HG03575 (cell line): ENCODE measurements around the gene LCP1.

Source experiments
- ATAC-seq: cut with Tn5 transposase; IDR thresholded peaks from one replicate; pipeline ENCODE4 v1.9.1; 2021; ENCODE audit not compliant: unreplicated experiment, insufficient number of reproducible peaks, low FRiP score; ENCODE audit errors: extremely low read depth

The LCP1 gene

DNA sequence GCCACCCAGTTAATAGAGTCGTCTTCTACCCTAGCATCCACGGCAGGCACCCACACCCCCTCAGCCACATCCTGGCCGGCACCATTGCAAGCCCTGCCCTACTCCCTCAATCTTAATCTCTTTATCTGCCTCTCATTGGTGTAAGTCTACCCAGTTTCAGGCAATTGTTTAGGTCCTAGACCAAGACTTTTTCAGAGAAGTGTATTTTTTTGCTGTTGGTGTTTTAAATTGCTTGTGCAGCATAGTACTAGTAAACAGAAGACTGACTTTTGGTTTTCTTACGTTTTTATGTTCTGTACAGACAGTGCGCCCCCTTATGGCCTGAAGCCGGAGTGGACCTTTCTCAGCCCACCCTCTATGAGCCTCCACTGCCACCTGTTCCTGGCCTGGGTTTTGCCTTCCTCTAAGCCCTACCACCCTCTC lies 2.3 kb upstream of the LCP1 start:
- peak; percentile 28 for ATAC-seq

DNA sequence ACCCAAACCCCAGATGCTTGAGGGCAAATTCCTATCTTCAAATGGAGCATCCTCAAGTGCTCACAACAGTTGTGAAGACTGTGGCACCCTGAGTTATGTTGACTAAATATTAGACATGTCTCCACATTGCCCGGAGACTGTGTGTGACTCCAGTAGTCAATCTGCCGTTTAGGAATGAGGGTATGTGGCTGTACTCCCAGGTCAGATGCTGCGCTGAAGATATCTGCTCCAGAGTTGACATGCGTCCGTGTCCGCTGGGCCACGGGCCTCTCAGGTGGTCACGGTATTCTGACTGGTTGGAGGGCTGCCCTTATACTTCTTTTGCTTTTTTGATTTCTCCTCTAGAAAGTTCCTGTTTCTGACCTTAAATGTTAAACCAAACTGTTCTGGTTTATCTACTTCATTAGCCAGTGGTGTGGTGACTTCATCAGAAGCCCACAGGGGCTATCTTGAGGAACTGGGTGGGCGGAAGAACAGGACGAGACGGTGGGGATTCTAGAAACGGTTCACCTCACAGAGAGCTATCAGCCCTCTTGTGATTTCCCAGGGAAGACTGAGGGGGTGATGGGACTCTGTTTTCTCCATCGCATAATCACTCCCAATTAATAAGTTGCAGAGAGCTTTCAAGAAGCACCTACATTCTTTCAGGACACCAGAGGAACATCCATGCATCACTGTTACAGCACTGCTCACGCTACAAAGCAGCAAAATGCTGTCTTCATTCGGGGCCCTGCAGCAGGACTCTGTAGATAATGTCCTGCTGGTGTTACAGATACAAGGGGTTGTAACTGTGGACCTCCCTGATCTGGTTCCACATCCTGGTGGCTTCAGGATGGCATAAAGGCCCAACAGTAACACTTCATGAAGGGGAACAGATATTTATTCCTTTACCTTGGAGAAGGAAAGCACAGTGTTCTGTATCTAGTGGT lies 1.3 kb upstream of the LCP1 start:
- ATAC-seq, result no peak

DNA sequence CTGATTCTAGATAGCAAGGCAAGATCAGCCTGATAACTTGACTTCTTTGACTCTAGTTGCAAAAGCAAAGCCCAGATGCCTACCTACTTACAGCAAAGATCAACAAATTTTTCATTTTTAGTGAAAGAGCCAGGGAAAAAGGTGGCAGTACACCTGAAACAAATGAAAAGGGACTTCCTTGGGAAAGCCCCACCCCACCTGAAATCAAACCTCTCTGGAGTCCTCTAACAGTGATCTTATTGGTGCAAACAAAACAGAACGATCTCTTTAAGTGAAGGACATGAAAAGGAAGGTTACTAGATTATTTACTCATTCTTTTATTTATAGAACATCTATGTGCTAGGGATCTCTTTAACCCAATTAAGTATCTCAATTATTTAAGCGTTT lies 507 bp upstream of the LCP1 start:
- no peak for ATAC-seq

DNA sequence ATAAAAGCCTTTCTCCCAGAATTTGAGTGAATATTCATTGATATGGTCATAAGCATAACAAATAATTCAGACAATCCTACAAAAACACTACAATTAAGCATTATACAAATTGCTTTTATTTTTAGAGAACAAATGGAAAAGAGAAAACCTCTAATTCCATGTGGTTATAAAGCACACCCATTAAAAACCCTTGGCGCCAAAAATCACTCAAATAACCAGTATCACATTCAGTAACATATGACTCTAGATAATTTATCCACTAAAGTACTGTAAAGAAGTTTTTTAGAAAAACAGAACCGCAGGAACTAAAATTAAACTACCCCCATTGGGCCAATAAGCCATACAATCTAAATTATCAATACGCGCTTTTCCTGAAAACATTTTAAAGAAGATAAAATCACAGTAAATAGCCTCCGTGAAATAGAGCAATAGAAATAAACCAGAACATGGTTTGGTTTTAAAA lies 569 bp downstream of the LCP1 start:
- no peak for ATAC-seq

DNA sequence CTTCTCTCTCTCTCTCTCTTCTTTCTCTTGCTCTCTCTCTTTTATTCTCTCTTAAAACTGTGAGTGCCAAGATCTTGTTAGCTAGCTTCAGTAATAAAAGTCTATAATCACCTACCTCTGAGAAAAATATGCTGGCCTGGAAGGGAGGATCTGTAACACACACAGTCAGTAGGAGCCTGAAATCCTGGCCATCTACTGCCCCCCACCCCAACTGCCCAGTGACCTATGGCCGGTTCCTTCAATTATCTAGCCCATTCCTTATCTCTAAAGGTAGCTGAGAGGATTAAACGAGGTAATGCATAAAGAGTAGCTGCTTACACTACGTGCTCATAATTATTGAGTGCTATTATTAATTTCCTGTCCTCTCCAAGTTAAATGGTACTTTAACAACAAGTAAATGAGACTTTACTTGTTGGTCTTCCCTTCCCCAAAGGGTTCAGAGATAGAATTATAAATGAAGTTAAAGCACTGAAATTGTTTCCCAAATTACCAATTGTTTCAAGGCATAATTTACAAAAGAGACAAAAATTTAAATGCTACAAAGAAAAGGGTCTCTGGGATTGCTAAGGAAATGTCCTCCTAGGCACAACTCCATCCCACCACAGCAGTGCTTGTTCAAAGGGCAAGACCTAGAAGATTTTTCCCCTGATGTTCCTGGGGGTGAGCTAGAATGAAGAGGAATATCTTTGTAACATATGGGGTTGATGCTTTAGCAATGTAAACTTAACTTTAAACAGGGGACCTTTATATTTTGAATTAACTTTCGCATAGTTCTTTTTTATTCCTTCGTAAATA lies 1.8 kb downstream of the LCP1 start:
- no peak for ATAC-seq

DNA sequence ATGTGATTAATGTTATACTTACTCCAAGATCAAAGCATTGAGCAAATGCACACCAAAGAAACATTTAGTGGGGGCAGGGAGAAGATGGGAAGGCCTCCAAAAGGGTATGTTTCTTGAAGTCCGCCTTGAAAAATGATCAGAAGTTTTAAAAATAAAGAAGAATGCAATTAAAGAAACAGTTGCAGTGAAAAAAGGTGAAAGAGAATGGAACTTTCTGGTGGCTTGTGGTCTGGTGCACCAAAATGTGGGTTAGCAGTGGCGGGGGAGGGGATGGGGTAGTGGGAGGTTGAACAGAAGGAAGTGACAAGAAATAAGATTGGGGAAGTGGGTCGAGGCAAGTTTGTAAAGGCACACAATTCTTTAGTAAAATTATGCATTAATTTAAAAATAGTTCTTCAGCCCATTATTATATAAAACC lies 2.5 kb downstream of the LCP1 start:
- no peak for ATAC-seq

DNA sequence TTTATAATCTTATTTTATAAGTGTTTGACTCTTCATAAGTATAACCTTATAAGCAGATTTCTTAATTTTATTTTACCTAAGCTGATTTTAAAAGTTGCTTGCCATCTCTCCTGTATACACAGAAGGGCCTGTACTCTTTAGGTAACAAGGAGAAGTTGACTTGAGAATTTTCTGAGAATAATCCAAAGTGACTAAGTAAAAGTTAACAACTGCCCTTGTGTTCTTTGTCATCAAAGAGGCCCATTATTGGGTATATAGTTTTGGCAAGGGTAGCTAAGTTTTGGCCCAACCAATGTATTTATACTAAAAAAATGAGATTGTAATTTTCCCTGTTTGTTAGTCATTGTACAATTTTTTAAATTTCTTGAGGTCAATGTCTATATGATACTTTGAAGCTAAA lies 3.2 kb downstream of the LCP1 start:
- no peak for ATAC-seq

DNA sequence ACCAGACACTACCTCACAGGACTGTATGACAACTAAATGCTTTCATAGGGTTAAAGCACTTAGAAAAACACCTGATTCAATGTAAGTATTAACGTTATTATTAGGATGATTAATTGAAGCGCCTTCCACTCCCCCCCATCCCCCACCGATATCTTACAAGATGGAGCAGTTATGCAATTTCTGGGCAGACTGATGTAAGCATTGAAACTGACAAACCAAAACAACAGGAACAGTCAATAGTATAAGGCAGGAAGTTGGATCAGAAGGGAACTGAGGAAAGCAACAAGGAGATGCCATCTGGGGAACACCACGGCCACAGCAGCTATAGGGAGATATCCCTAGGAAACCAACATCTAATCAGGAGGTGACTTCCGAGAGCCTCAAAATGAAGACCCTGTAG lies 3.8 kb downstream of the LCP1 start:
- ATAC-seq, result no peak

DNA sequence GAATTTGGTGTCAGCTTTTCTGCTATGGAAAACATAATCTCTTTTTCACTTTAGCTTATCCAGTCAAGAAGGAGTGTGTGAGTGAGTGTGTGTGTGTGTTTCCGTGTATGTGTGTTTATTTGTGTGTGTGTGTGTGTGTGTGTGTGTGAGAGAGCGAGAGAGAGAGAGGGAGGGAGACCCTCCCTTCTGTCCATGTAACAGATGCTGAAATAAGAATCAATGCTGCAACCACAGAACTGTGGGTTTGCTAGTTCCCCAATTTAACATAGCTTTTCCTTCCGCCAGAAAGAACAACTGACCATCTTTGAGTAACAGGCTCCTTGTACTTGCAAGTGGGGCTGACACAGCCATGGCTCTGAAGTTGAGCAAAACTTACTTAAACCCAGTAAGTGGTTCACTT lies 5.2 kb downstream of the LCP1 start:
- peak; percentile 36 for ATAC-seq

DNA sequence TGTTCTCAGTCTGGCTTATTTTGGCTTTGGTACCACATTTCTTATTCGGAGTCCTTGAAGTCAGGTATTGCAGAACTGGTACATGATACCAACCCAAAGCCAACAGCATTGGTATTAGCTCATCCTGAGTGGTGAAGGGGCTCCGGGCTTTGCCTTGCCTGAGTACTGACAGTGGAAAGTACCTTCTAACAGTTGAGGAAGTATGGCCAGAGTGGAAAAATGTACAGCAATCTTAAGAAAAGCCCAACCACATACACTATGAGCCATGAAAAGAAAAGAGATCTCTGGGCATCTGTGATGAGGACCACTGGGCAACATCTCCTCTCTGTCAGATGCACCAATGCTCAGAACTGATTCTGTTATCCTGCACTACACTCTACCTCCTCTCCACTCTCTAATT lies 8.3 kb downstream of the LCP1 start:
- ATAC-seq, result no peak

DNA sequence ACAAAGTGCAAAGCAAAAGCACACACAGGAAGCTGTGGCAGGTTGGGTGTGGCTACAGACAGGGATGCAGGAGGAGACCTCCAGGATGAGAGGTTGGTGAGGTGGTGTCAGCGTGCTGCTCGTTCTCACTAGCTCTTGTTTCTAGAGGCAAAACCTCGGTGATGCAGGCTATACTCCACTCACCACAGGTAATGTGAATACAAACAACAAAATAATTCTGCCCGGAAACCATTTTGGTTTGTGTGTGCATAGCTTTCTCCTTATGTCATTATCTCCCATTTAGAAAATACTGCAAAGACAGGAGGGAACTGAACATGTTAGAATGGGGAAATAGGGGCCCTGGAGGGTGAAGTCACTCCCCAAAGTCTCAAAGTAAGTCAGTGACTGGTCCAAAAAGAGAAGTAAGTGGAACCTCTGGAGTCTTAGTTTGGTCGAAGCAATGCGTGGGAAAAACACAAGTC lies 9.4 kb downstream of the LCP1 start:
- no peak for ATAC-seq

DNA sequence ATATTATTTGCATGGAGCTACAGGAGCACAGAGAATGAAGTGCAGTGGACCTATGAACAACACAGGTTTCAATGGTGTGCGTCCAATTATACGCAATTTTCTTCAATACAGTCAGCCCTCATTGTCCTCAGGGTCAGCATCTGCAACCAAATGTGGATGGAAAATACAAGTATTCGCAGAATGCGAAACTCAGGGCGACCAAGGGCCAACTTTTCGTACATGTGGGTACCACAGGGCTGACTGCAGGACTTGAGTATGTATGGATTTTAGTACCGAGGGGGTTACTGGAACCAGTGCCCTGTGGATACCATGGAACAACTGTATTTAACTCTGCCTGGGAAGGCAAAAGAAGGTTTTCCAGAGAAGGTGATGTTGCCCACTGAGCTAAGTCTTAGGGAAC lies 10.2 kb downstream of the LCP1 start:
- no peak for ATAC-seq

DNA sequence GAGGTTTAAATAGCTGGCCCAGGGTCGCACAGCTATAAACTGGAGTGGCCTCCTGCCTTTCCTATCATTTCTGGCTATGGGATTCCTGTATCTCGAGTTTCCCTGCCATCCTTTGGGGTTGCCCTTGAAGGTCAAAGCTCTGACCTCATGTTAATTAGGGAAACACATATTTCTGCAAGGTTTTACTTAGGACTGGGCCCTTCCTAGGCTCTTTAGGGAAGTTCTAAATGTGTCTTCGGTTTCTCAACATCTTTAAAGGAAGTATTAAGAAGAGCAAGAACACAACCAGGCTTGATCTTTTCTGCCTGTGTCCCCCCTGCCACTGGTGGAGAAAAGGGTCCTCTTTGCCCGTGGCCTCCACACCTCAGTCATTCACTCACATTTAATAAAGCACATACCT lies 10.8 kb downstream of the LCP1 start:
- ATAC-seq, result no peak

DNA sequence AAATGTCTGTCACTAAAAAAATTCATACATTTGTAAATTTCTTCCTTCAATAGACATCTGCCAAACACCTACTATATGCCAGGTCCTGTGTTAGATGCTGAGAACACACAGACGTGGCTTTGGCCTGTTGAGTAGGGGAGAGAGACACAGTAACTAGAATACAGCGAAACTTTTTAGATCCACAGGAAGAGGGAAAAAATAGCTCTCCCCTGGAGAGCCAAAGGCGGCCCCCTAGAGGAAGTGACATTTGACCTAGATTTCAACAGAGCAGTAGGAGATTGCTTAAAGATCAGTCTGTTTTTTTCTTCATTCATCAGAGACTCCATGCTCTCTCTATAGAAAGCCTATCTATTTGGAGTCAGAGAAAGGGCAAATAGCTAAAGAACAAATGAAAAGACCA lies 11.3 kb downstream of the LCP1 start:
- no peak for ATAC-seq

DNA sequence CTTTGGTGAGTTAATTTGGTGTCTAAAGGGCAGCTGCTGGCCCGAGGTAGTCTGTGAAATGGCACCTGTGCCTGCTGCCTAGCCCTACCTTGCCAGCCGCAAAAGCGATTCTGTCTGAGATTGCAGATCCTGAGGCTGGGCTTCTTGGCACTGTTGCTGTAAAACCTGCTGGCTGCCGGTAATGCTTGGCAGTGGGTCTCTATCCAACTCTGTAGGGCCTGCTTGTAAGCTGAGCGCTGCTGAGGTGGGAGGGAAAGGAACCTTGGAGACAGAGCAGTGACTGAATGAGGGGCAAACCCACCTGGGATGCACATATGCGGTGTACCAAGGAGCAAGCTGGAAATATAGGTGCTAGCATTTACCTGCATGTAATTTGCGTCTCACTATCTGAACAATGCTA lies 11.7 kb downstream of the LCP1 start:
- ATAC-seq, result no peak

DNA sequence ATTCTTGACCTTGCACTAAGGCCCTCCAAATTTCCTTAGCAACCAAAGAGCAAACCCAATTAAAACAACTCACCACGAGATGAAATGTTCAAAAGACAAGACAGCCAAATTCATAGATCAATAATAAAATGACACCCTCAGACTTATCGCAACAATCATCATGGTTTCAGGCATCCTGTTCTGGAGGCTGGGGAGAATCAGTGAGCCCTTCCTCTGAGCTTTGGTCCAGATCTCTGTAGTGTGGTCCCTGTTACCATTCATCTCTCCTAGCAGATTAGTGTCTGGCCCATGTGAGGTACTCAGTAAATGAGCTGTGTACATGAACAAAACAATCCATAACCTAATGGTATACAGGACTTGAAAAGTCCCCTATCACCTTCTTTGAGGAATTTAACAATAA lies 12.2 kb downstream of the LCP1 start:
- ATAC-seq, result no peak

DNA sequence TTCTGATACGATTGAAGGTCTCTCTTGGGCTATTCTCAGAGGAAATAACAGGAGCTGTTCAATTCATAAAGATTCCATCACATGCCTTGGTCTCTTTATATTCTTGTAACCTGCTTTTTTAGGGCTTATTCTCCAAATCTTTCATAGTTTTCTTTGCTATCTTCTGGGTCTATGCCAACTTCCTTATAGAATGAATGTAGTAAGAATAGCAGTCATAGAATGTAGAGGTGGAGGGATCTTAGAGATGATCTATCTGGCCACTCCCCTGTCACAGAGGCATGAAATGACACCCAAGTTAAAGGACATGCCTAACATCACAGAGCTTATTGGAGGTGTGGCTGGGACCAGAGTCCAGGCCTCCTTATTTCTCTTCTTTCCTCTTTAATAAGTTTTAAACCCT lies 13.2 kb downstream of the LCP1 start:
- ATAC-seq, result no peak

DNA sequence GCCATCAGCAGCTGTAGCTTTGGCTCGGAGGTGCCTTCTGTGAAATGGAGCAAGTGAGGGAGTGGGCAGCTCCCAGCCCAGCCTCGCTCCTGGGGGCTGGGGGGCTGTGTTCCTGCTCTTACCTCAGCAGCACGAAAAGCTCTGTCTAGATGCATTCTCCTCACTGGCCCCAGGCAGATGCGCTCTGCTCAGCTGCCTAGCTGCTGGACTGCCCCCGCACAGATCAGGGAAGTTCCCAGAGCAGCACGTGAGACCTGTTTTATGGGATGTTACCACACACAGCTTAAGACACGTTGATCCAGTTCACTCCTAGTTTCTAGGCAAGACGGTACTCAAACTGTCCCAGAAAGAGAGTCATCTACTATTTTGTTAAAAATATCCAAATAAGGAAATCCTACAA lies 13.6 kb downstream of the LCP1 start:
- ATAC-seq, result no peak

DNA sequence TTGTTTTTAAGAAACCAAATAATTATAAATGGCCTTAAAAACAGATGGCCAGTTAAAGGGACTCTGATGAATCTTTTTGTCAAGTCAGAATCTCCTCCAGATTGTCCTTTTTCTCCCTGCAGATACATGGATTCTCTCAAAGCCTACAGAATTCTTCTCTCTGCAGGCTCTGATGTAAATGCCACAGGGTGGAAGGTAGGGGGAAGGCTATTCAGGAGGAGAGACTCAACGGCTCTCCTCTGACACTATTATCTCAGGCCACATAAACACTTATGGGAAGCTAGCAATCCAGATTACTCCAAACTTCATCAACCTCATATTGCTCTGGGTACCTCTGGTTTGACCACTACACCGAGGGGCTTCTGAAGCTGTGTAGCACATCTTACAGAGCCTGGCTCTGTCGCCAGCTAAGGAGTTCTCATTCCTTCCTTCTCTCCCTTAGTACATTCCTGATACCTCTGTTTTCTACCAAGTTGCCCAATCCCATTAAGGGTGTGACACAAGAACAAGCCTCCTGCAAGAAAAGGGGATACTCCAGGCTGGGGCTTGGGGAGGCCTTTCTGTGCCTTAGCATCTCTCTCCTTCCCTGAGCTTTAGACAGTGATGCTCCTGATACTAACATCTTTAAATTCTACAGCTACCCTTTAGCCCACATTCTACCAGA lies 14.9 kb downstream of the LCP1 start:
- no peak for ATAC-seq

DNA sequence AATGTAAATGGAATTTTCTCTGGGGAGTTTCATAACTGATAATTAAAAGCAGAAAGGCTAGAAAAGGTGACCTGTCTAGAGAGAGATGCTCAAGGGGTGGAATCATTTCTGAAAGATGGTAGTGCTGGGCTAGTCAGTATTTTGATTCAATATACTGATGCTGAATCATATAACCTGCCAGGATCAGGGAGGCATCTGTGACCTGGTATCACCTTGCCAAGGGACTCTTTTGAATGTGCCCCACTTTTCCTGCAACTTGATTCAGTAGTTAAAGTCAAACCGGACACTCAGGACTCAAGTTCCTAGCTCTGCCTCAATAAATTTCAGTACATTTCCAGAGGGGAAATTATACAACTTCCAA lies 15.8 kb downstream of the LCP1 start:
- no peak for ATAC-seq
